ENCODE data around the gene TK1.
"Not testable (repeated sequence)": the region's sequence is repeated elsewhere in the genome, so short reads cannot be mapped to it uniquely, and the experiment has no call there.

TK1 gene

GRCh38 chr17:78148286-78149016, 38.4 kb downstream of the TK1 start:
- DNase-seq (ENCODE audit: low spot score), result no peak

DNA sequence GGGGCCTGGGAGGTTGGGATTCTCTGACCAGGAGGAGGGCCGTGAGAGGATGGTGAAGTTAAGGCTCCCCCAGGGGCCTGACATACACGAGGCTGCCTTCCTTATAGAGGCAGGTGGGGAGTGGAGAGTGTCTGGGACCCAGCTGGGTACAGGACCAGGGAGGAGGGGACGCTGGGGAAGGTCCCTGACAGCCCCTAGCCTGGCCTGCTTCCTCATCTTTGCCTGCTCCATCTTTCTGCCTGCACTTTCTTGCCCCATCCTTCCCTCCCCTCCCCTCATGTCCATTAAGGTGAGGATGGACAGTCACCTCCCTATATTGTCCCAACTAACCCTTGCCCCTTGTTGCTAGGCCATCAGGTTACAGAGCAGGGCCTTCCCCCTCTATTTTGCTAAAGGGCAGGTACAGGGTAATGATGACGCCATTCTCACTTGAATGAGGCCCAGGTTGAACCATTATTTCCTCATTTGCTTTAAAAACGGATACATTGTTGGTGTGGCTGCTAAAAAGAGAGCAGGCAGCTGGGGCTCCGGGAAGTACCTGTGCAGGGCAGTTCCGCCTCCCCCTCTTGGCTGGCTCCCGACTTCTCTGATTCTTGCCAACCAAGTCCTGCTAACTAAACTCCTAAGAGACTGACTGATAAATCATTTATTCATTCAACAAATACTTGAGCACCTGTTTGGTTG, 39.4 kb downstream of the TK1 start:
- no peak for DNase-seq (ENCODE audit: low spot score)

GRCh38 chr17:78146881-78147280, 40.0 kb downstream of the TK1 start:
- no peak for DNase-seq (ENCODE audit: low spot score)

DNA sequence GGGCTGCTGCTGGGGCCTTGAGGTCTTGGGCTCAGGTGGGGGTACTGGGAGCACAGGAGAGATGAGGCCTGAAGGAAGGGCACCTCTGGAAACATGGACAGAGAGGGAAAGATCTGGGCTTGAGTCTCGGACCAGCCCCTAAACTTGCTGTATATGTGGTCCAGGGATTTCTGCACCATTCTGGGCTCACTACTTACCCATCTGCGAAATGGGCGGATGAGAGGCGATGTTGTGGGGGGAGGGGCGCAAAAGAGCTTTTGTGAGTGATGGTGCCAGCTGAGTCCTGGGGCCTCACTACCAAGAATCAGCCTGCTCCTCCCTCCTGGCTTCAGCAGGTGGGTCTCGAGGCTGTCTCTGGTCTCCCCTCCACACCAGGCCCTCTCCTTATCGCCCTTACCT, 40.4 kb downstream of the TK1 start:
- DNase-seq (ENCODE audit: low spot score), result no peak

GRCh38 chr17:78144736-78145641, 41.9 kb downstream of the TK1 start:
- DNase-seq (ENCODE audit: low spot score), result no peak

- peak; percentile 55 for DNase-seq (ENCODE audit: low spot score)
These were observed 42.6 kb downstream of the TK1 start for GRCh38 chr17:78144147-78144719.

- no peak for DNase-seq (ENCODE audit: low spot score)
These were observed 43.4 kb downstream of the TK1 start for GRCh38 chr17:78143214-78144146.

DNA sequence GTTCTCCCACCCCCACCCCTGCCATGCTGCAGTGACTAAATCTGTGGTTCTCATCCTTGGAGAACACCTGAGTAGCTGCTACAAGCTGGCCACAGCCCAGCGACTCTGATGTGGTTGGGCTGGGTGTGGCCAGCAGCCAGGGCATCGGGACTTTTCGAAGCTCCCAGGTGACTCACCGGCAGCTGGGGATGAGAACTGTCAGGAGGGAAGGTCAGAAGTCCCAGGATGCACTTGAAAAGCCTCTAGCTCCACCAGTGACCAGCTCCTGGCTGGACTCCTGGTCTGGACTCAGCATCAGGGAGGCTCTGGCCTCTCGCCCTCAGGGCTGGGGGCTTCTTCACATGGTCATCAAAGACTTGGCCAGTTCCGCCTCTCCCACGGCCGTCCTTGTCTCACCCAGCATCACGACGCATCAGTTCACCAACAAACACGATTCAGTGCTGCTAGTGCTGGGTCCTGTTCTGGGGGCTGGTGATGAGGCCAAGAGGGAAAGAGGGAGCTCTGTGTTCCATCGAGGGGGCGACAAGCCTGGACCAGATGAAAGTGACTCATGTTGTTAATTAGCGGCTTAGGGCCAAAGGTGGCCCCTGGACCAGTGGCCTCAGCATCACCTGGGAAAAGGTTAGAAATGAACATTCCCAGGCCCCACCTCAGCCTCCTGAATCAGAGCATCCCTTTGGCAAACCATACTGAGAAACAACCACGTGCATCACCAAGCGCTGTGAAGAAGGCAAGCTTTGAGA, 44.6 kb downstream of the TK1 start:
- DNase-seq (ENCODE audit: low spot score), result no peak

GRCh38 chr17:78141437-78142118, 45.3 kb downstream of the TK1 start:
- no peak for DNase-seq (ENCODE audit: low spot score)

DNA sequence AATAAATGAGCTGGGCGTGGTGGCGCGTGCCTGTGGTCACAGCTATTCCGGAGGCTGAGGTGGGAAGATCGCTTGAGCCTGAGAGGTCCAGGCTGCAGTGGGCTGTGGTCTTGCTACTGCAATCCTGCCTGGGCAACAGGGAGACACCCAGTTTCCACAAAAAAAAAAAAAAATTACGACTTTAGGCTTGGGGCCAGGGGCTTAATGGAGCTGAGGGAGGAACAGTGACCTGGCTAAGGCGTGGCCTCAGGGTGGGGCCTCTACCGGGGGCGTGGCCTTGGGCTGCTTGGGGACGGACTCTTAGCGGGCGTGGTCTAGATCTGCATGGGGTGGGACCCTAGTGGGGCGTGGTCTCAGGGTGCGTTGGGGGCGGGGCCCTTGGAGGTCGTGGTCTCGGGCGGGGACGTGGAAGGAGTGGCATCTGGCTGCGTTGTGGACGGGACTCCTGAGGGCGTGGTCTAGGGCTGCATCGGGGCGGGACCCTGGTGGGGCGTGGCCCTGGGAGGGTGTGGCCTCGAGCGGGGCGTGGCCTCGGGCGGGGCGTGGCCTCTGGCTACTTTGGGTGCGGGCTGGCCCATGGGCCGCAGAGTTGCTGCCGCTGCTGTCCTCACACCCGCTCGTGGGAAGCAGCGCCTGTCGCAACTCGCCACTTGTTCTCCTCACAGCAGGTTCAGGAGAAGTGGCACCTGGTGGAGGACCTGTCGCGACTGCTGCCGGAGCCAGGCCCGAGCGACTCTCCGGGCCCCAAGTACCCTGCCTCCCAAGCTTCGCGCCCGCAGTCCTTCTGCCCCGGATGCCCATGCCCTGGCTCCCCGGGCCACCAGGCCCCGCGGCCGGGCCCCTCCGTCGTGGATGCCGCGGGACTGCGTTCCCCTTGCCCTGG, 46.4 kb downstream of the TK1 start:
- DNase-seq (ENCODE audit: low spot score), result peak; percentile 89

DNA sequence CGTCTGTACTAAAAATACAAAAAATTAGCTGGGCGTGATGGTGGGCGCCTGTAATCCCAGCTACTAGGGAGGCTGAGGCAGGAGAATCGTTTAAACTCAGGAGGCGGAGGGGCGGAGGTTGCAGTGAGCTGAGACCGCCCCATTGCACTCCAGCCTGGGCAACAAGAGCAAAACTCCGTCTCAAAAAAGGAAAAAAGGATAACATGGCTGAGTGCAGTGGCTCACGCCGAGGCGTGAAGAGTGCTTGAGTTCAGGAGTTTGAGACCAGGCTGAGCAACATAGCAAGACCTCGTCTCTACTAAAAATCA, 47.0 kb downstream of the TK1 start:
- DNase-seq (ENCODE audit: low spot score), result not testable (repeated sequence)

- DNase-seq (ENCODE audit: low spot score), result no peak
These were observed 48.4 kb downstream of the TK1 start for GRCh38 chr17:78138204-78139060.

DNA sequence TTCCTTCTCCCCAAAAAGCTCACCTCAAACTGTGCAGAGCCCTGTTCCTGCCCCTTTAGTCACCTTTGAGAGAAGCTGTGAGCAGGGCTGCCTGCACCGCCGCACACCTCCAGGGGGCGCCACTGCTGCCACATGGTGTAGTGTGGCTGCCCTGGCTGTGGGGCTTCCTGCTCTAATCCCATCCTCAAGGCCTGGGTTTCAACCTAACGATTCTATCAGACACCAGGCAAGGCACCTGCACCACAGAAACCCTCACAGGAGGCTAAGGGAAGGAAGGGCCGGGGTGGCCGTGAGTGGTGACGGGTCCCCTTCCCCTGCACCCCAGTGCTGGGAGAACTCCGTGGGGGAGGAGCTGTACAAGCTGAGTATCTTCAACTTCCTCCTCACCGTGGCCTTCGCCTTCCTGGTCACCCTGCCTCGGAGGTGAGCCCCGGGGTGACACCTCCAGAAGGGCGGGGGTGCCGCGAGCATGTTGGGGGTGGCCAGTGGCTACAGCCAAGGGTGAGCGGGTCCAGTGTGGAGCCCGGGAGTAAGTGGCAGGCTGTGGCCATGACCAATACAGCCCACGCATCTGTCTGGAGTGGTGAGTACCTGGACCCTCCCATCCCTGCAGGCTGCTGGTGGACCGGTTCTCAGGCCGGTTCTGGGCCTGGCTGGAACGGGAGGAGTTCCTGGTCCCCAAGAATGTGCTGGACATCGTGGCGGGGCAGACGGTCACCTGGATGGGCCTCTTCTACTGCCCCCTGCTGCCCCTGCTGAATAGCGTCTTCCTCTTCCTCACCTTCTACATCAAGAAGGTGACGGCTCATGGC, 49.3 kb downstream of the TK1 start:
- no peak for DNase-seq (ENCODE audit: low spot score)

DNA sequence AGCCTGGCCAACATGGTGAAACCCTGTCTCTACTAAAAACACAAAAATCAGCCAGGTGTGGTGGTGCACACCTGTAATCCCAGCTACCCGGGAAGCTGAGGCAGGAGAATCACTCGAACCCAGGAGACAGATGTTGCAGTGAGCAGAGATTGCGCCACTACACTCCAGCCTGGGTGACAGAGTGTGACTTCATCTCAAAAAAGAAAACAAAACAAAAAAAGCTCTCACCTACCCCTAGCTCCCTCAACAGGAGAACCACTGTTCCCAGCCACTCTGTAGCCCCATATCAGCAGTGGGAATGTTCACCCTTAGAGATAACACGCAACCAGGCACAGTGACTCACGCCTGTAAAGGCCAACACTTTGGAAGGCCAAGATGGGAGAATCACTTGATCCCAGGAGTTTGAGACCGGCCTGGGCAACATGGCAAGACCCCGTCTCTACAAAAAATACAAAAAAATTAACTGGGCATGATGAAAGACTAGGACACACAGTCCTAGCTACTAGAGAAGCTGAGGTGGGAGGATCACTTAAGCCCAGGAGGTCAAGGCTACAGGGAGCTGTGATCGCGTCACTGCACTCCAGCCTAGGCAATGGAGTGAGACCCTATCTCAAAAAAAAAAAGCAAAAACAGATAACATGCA, 50.9 kb downstream of the TK1 start:
- DNase-seq (ENCODE audit: low spot score), result no peak

DNA sequence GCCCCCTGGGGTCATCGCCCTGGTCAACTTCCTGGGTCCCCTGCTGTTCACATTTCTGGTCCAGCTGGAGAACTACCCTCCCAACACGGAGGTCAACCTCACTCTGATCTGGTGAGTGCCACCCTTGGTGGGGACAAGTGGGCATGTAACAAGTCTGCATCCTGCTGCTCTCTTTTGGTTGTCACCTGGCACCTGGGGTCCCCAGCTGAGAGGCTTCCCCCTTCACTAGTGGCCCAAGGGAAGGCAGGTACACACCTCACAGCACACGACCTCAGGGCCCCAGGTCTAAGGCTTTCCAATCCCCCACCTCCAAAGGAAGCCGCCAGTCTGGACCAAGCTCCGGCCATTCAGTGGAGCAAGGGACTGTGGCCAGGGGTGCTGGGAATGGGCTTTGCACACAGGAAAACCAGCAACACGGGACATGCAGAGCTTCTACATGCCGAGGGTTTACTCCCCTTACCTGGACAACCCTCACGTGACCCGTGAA, 51.9 kb downstream of the TK1 start:
- no peak for DNase-seq (ENCODE audit: low spot score)
